ENCODE measurements around the gene SLC22A16.
"Not testable (repeated sequence)": the region's sequence is repeated elsewhere in the genome, so short reads cannot be mapped to it uniquely, and the experiment has no call there.

SLC22A16 gene

GRCh38 chr6:110490110-110490509, 13.7 kb upstream of the SLC22A16 start:
- TF ChIP-seq, protein P1, sequence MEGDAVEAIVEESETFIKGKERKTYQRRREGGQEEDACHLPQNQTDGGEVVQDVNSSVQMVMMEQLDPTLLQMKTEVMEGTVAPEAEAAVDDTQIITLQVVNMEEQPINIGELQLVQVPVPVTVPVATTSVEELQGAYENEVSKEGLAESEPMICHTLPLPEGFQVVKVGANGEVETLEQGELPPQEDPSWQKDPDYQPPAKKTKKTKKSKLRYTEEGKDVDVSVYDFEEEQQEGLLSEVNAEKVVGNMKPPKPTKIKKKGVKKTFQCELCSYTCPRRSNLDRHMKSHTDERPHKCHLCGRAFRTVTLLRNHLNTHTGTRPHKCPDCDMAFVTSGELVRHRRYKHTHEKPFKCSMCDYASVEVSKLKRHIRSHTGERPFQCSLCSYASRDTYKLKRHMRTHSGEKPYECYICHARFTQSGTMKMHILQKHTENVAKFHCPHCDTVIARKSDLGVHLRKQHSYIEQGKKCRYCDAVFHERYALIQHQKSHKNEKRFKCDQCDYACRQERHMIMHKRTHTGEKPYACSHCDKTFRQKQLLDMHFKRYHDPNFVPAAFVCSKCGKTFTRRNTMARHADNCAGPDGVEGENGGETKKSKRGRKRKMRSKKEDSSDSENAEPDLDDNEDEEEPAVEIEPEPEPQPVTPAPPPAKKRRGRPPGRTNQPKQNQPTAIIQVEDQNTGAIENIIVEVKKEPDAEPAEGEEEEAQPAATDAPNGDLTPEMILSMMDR (IDR thresholded peaks at IDR 0.05; ENCODE audit: low read depth, low read length), result no peak
- H3K4me3 ChIP-seq (ENCODE audit: low read depth, low read length), result no peak overlapping the region
- DNase-seq (ENCODE audit: low read depth, low spot score), result no peak
- in situ Hi-C loops (cut with HindIII; ENCODE audit: low sequenced_read_pairs), result no loop called here

DNA sequence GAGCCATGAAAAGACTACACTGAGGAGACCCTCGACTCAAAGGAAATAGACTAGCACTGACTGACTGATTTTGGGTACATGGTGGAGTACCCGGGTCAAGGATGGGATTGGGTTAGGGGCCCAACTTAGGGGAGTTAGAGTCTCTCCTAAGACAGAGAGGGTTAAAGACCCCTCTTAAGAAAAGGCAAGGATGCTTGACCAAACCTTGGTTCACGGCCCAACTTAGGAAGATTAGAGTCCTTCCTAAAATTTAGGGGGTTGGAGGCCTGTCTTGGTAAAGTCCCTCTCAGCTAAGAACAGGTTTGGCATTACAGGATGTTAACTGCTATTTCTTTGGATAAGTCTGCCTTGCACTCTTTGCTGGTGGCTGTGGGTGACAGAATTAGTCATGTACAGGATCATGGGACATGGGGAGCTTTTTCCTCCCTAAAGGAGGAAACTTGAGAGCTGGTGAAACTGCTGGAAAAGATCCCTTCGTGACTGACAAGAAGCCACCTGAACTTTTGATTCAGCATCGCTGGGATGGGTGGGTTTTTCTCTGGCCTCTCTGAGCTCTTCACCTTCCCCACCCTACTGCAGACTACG, 12.3 kb upstream of the SLC22A16 start:
- DNase-seq (ENCODE audit: low read depth, low spot score), result no peak
- H3K4me3 ChIP-seq (ENCODE audit: low read depth, low read length), result no peak overlapping the region
- TF ChIP-seq, protein P1 (IDR thresholded peaks at IDR 0.05; ENCODE audit: low read depth, low read length), result no peak
- in situ Hi-C loops (cut with HindIII; ENCODE audit: low sequenced_read_pairs), result no loop called here

GRCh38 chr6:110487968-110488381, 11.6 kb upstream of the SLC22A16 start:
- H3K4me3 ChIP-seq (ENCODE audit: low read depth, low read length); in situ Hi-C loops (cut with HindIII; ENCODE audit: low sequenced_read_pairs); DNase-seq (ENCODE audit: low read depth, low spot score): not testable (repeated sequence)

DNA sequence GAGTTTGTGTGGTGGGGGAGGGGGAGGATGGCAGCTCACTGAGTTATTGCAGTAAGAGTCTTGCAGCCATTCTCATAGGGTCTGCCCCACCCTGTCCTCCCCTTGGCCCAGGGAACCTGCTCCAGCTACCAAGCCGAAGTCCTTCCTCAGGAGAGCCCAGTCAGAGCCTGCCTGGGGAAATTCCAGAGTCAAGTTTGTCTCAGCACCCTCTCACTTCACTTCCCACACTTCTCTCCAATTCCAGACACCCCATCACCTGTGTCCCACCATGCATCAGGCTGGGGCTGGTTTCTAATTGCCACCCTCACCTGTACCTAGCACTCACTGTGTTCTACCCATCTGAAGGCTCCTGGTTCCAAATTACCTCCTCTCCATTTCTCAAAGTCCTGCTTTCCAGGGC, 10.3 kb upstream of the SLC22A16 start:
- DNase-seq (ENCODE audit: low read depth, low spot score), result no peak
- in situ Hi-C loops (cut with HindIII; ENCODE audit: low sequenced_read_pairs), result no loop called here
- no peak overlapping the region for H3K4me3 ChIP-seq (ENCODE audit: low read depth, low read length)
- TF ChIP-seq, protein P1 (IDR thresholded peaks at IDR 0.05; ENCODE audit: low read depth, low read length), result no peak

GRCh38 chr6:110485491-110485890, 9.1 kb upstream of the SLC22A16 start:
- no peak overlapping the region for H3K4me3 ChIP-seq (ENCODE audit: low read depth, low read length)
- DNase-seq (ENCODE audit: low read depth, low spot score), result no peak
- in situ Hi-C loops (cut with HindIII; ENCODE audit: low sequenced_read_pairs), result no loop called here
- TF ChIP-seq, protein P1 (IDR thresholded peaks at IDR 0.05; ENCODE audit: low read depth, low read length), result no peak

GRCh38 chr6:110484321-110484720, 7.9 kb upstream of the SLC22A16 start:
- no peak overlapping the region for H3K4me3 ChIP-seq (ENCODE audit: low read depth, low read length)
- in situ Hi-C loops (cut with HindIII; ENCODE audit: low sequenced_read_pairs), result no loop called here
- DNase-seq (ENCODE audit: low read depth, low spot score), result no peak
- TF ChIP-seq, protein P1 (IDR thresholded peaks at IDR 0.05; ENCODE audit: low read depth, low read length), result no peak

GRCh38 chr6:110482774-110483400, 6.5 kb upstream of the SLC22A16 start:
- in situ Hi-C loops (cut with HindIII; ENCODE audit: low sequenced_read_pairs), result no loop called here
- TF ChIP-seq, protein P1 (IDR thresholded peaks at IDR 0.05; ENCODE audit: low read depth, low read length), result no peak
- no peak for DNase-seq (ENCODE audit: low read depth, low spot score)
- H3K4me3 ChIP-seq (ENCODE audit: low read depth, low read length), result no peak overlapping the region
